Sigmoid colon (tissue), 7 donors: Measurements from ENCODE around the gene AUTS2. TPM values are rescaled to one million over a fixed set of nuclear protein-coding genes. Genes with fewer than 3 reads are reported as not detected.

Source experiments
- DNase-seq: peaks from one replicate; pipeline ENCODE4 v3.0.0-alpha.2; 2019
- H3K27ac ChIP-seq, 4 donors: fragments of 200-600 bp; sonication (generic); one replicate each; pipeline ENCODE4 v1.5.1; 2016 to 2019; ENCODE audit warnings: mild to moderate bottlenecking in 1 of 4
- H3K27me3 ChIP-seq, 3 donors: fragments of 200-600 bp; sonication (generic); one replicate each; pipeline ENCODE4 v1.5.1; 2019; ENCODE audit warnings: mild to moderate bottlenecking in 1 of 3
- H3K36me3 ChIP-seq, 4 donors: fragments of 200-600 bp; sonication (generic); one replicate each; pipeline ENCODE4 v1.5.1; 2016 to 2019
- H3K4me1 ChIP-seq, 4 donors: fragments of 200-600 bp; sonication (generic); one replicate each; pipeline ENCODE4 v1.5.1; 2017 to 2019
- H3K4me3 ChIP-seq, 4 donors: fragments of 200-600 bp; sonication (generic); one replicate each; pipeline ENCODE4 v1.5.1; 2017 to 2019; ENCODE audit warnings: mild to moderate bottlenecking in 2 of 4, moderate library complexity in 1 of 4
- H3K9me3 ChIP-seq, 4 donors: fragments of 200-600 bp in 3 of 4; sonication (generic) in 3 of 4; one replicate each; pipeline versions ENCODE4 v1.5.1 to v1.6.1; 2013 to 2019
- CTCF ChIP-seq, 4 experiments: fragments of 450-650 bp in 3 of 4; fragments of 200-600 bp in 1 of 4; IDR thresholded peaks; one replicate each; pipeline ENCODE4 v1.5.1; 2016 to 2019; ENCODE audit warnings: antibody characterized with exemption in 4 of 4, mild to moderate bottlenecking in 3 of 4, moderate library complexity in 2 of 4
- EP300 ChIP-seq, 4 donors: sonication (generic); formaldehyde crosslinking; IDR thresholded peaks; one replicate each; pipeline ENCODE4 v1.6.1; 2017; ENCODE audit warnings: antibody characterized with exemption in 4 of 4
- POLR2A ChIP-seq, 2 donors: fragments of 450-650 bp; IDR thresholded peaks; one replicate each; pipeline ENCODE4 v1.6.1; 2016; ENCODE audit warnings: antibody characterized with exemption in 2 of 2, mild to moderate bottlenecking in 2 of 2, moderate library complexity in 2 of 2
- POLR2AphosphoS5 ChIP-seq, 4 donors: sonication (generic); formaldehyde crosslinking; IDR thresholded peaks; one replicate each; pipeline ENCODE4 v1.6.1; 2017; ENCODE audit warnings: antibody characterized with exemption in 4 of 4
- WGBS, 2 donors: extraction: QIAGEN DNeasy Blood & Tissue Kit; methylation state at CpG; one replicate each; pipeline ENCODE4 v1.1.7; 2013; 5-methylcytosine and 5-hydroxymethylcytosine counted together
- intact Hi-C: fragments of 100-400 bp; cut with DNase I; formaldehyde crosslinking; loops from one replicate; pipeline ENCODE4 v1.15.1; 2023
- polyA plus RNA-seq, 3 donors: library from polyadenylated mRNA; stranded (reverse); fragments of 200-250 nt; gene quantifications; one replicate each; pipeline ENCODE4 v1.2.3, GENCODE V29; 2013
- total RNA-seq, 4 donors: library from RNA; depleted of rRNA; stranded (reverse); fragments of >200 nt; gene quantifications; one replicate each; pipeline ENCODE4 v1.1.0, GENCODE V29; 2016
- donor health status: healthy with polysubstance abuse.
- donor health status: Bipolar disorder and iron deficiency.
- donor health status: healthy.

The AUTS2 gene
- total and polyA plus RNA-seq, 7 donors, result 3.6 to 55.7 (median 25.5) TPM

- TF ChIP-seq POLR2A (IDR thresholded peaks at IDR 0.05), result no peak
- TF ChIP-seq EP300 (IDR thresholded peaks at IDR 0.05), result no peak
- TF ChIP-seq POLR2AphosphoS5 (IDR thresholded peaks at IDR 0.05), result no peak
- no peak for TF ChIP-seq CTCF (IDR thresholded peaks at IDR 0.05)
- H3K9me3 ChIP-seq, result no peaks in the 10 kb centered on the region
- 16 to 50% methylated on average over 10 of the region's 10 CpGs for WGBS, 2 donors
Observed at GRCh38 chr7:70470746-70471145, 872.5 kb downstream of the AUTS2 start.

GRCh38 chr7:70472601-70473237 lies 874.4 kb downstream of the AUTS2 start:
- no peak for TF ChIP-seq POLR2A (IDR thresholded peaks at IDR 0.05)
- TF ChIP-seq EP300 (IDR thresholded peaks at IDR 0.05), result no peak
- no peak for TF ChIP-seq POLR2AphosphoS5 (IDR thresholded peaks at IDR 0.05)
- no peak for TF ChIP-seq CTCF (IDR thresholded peaks at IDR 0.05)

More at GRCh38 chr7:70470746-70471145, 872.5 kb downstream of the AUTS2 start:
- no peaks in the 10 kb centered on the region for H3K36me3 ChIP-seq
- H3K4me3 ChIP-seq, result no peak overlapping the region
- peaks cover 0 to under 1% (median 0%) of the 10 kb centered on the region in 4 donors for H3K4me1 ChIP-seq
- intact Hi-C loops, result no loop called here
- no peak overlapping the region for H3K27ac ChIP-seq
- DNase-seq, result no peak
- no peaks in the 10 kb centered on the region for H3K27me3 ChIP-seq

GRCh38 chr7:70474639-70475234 lies 876.5 kb downstream of the AUTS2 start:
- Histone ChIP-seq H3K9me3 (no peaks in the 10 kb centered on the region), H3K27me3 (no peaks in the 10 kb centered on the region), H3K36me3 (no peaks in the 10 kb centered on the region), H3K4me3 (no peak overlapping the region), H3K27ac (no peak overlapping the region), H3K4me1 (peaks cover 0 to 5% (median 0%) of the 10 kb centered on the region in 4 donors)
- 70 to 83% methylated on average over 5 of the region's 5 CpGs for WGBS, 2 donors
- intact Hi-C loops, result no loop called here
- no peak for TF ChIP-seq EP300 (IDR thresholded peaks at IDR 0.05)
- no peak for TF ChIP-seq POLR2AphosphoS5 (IDR thresholded peaks at IDR 0.05)
- no peak for TF ChIP-seq CTCF (IDR thresholded peaks at IDR 0.05)
- TF ChIP-seq POLR2A (IDR thresholded peaks at IDR 0.05), result no peak
- no peak for DNase-seq

More at GRCh38 chr7:70472601-70473237, 874.4 kb downstream of the AUTS2 start:
- peaks cover 0 to 5% (median 0%) of the 10 kb centered on the region in 4 donors for H3K4me1 ChIP-seq
- H3K27ac ChIP-seq, result no peak overlapping the region
- no peak for DNase-seq
- intact Hi-C loops, result no loop called here
- H3K9me3 ChIP-seq, result no peaks in the 10 kb centered on the region
- no peaks in the 10 kb centered on the region for H3K36me3 ChIP-seq
- WGBS, 2 donors, result 88 to 89% methylated on average over 9 of the region's 9 CpGs
- no peaks in the 10 kb centered on the region for H3K27me3 ChIP-seq
- H3K4me3 ChIP-seq, result no peak overlapping the region

DNA sequence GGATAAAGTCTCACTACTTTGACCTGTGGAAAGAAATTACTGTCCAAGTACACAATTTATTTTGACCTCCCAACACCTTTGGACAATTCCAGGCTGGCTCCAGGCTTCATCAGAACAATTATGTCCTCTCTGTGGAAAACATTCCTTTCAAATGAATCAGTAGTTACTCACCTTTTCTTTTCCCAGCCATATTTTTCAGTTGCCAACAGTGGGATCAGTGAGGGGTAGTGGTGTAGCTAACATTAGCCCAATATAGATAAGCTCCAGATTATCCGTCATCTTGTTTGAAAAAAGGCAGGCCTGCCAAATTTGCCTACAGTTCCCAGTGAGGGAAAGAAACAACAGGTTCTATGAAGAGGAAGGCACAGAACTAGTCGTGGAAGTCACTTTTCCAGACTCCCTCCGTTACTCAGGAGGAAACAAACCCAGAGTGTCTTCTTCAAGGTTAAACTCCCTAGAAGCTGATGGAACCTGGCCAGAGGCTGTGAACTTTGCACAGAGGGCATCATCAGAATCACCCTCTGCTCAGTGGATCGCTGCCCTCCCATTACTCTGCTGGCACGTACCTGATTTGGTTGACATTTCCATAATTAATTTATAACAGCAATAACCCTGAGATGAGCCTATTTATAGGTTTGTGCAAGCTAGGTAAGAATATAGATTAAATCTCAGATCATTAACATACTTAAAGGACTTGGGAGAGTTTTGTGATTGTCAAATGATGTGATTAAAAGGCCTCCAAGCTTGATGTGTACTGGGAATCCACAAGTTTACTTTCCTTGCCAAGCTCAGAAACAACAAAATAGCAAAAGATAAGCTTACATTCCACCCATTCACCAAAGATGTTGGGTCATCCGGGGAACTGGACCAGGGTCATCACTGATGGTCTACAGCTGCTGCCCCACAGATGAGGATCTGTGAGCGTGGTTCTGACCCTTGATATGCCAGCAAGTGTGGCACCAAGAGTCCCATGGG lies 879.0 kb downstream of the AUTS2 start:
- H3K27me3 ChIP-seq, result no peaks in the 10 kb centered on the region
- H3K4me1 ChIP-seq, result peaks cover 0 to 5% (median 0%) of the 10 kb centered on the region in 4 donors
- intact Hi-C loops, result no loop called here
- H3K27ac ChIP-seq, result no peak overlapping the region
- no peak for DNase-seq
- TF ChIP-seq POLR2A (IDR thresholded peaks at IDR 0.05) (no peak), POLR2AphosphoS5 (IDR thresholded peaks at IDR 0.05) (no peak), CTCF (IDR thresholded peaks at IDR 0.05) (no peak), EP300 (IDR thresholded peaks at IDR 0.05) (no peak)
- WGBS, 2 donors, result 53 to 79% methylated on average over 7 of the region's 7 CpGs
- no peaks in the 10 kb centered on the region for H3K9me3 ChIP-seq
- H3K36me3 ChIP-seq, result no peaks in the 10 kb centered on the region
- no peak overlapping the region for H3K4me3 ChIP-seq
